Nephron progenitor cell (in vitro differentiated cells): ENCODE data around the gene TMEM63C.

Source experiments
- DNase-seq: peaks from one replicate; pipeline ENCODE4 v3.0.0; 2021
- H3K27ac Mint-ChIP-seq: 2 replicates; pipeline ENCODE4 v1.8.0; 2021; ENCODE audit warnings: mild to moderate bottlenecking, moderate library complexity, mixed read lengths
- H3K27me3 Mint-ChIP-seq: 2 replicates; pipeline ENCODE4 v1.8.0; 2021; ENCODE audit warnings: mild to moderate bottlenecking, low read depth, mixed read lengths; ENCODE audit not compliant: poor library complexity
- H3K36me3 Mint-ChIP-seq: 2 replicates; pipeline ENCODE4 v1.8.0; 2021; ENCODE audit warnings: low read depth, mixed read lengths
- H3K4me1 Mint-ChIP-seq: 2 replicates; pipeline ENCODE4 v1.8.0; 2021; ENCODE audit warnings: mixed read lengths
- H3K4me3 Mint-ChIP-seq: 2 replicates; pipeline ENCODE4 v1.8.0; 2021; ENCODE audit warnings: mild to moderate bottlenecking, moderate library complexity, mixed read lengths
- H3K9me3 Mint-ChIP-seq: 2 replicates; pipeline ENCODE4 v1.8.0; 2021; ENCODE audit warnings: mild to moderate bottlenecking, moderate library complexity, mixed read lengths
- CTCF ChIP-seq: fragments of 200-600 bp; sonication (generic); IDR thresholded peaks from 2 replicates; pipeline ENCODE4 v1.5.0; 2021; ENCODE audit warnings: antibody characterized with exemption

Gene TMEM63C

DNA sequence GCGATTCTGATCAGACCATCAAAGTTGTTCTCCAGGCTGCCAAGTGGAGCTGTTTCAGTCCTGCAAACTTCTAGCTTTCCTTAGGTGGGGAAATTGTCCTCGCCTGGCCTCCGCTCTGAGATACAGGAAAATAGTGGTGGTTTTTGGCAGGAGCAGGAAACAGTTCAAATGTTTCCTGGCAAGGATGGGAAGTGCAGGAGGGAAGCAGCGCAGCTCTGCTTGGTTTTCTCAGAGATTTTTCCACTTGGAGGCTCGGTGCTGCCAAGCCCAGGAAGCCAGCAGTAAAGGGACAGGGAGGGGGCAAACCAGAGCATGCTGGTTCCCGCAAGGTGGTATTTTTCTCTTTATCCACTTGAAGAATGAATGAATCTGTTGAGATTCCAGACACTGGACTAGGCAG, 17.0 kb downstream of the TMEM63C start:
- Mint-ChIP-seq H3K4me1 (peaks cover 3% of the 10 kb centered on the region), H3K27ac (no peak overlapping the region), H3K9me3 (no peaks in the 10 kb centered on the region), H3K27me3 (peaks cover 57% of the 10 kb centered on the region), H3K4me3 (no peak overlapping the region), H3K36me3 (no peaks in the 10 kb centered on the region)
- DNase-seq: no peak
- TF ChIP-seq CTCF: no peak

GRCh38 chr14:77199590-77199989, 18.0 kb downstream of the TMEM63C start:
- Mint-ChIP-seq H3K27ac (peak overlapping the region; percentile 69), H3K4me3 (no peak overlapping the region), H3K36me3 (no peaks in the 10 kb centered on the region), H3K9me3 (no peaks in the 10 kb centered on the region), H3K27me3 (peaks cover 51% of the 10 kb centered on the region), H3K4me1 (peaks cover 14% of the 10 kb centered on the region)
- TF ChIP-seq CTCF: no peak
- DNase-seq: no peak

DNA sequence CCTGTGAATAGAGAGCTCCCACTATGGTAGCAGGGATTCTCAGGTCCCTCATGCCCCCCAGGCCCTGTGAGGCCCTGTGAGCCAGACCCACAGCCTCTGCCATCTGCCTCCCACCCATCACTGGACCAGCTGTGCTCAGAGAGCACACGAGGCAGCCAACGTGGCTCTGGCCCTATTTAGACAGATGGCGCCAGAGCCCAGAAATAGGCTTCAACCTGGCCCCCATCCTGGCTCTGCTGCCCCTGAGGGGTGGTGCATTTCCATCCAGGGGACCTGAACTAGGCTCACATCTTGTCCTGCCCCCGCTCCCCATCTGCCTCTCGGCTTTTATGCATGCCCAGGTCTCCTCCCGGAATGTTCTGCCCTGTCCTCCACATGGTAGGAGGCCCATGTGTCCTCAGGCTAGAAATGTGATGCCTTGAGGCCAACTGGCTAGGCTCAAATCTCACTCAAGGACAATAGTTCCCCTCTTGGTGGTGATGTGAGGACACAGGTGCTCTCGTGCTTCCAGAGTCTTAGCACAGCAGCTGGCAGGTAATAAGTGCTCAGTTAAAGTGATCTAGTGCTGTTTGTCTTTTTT, 18.9 kb downstream of the TMEM63C start:
- Mint-ChIP-seq H3K36me3 (no peaks in the 10 kb centered on the region), H3K4me1 (peaks cover 14% of the 10 kb centered on the region), H3K27ac (no peak overlapping the region), H3K4me3 (no peak overlapping the region), H3K9me3 (no peaks in the 10 kb centered on the region), H3K27me3 (peaks cover 52% of the 10 kb centered on the region)
- no peak for TF ChIP-seq CTCF
- DNase-seq: no peak

GRCh38 chr14:77201696-77202095, 20.1 kb downstream of the TMEM63C start:
- no peaks in the 10 kb centered on the region for H3K9me3 Mint-ChIP-seq
- peaks cover 51% of the 10 kb centered on the region for H3K27me3 Mint-ChIP-seq
- no peaks in the 10 kb centered on the region for H3K36me3 Mint-ChIP-seq
- H3K4me3 Mint-ChIP-seq: no peak overlapping the region
- no peak for DNase-seq
- TF ChIP-seq CTCF: no peak
- H3K4me1 Mint-ChIP-seq: peaks cover 14% of the 10 kb centered on the region
- no peak overlapping the region for H3K27ac Mint-ChIP-seq

GRCh38 chr14:77203611-77204458, 22.2 kb downstream of the TMEM63C start:
- no peak for DNase-seq
- Mint-ChIP-seq H3K4me3 (no peak overlapping the region), H3K9me3 (no peaks in the 10 kb centered on the region), H3K27ac (peak overlapping the region; percentile 32), H3K4me1 (peaks cover 18% of the 10 kb centered on the region), H3K27me3 (peaks cover 40% of the 10 kb centered on the region), H3K36me3 (no peaks in the 10 kb centered on the region)
- no peak for TF ChIP-seq CTCF

GRCh38 chr14:77204459-77204771, 22.8 kb downstream of the TMEM63C start:
- TF ChIP-seq CTCF: no peak
- no peak overlapping the region for H3K4me3 Mint-ChIP-seq
- DNase-seq: no peak
- H3K27ac Mint-ChIP-seq: peak overlapping the region; percentile 32
- no peaks in the 10 kb centered on the region for H3K9me3 Mint-ChIP-seq
- H3K27me3 Mint-ChIP-seq: peaks cover 37% of the 10 kb centered on the region
- no peaks in the 10 kb centered on the region for H3K36me3 Mint-ChIP-seq
- peaks cover 18% of the 10 kb centered on the region for H3K4me1 Mint-ChIP-seq
